Liver (tissue), 9 donors: ENCODE measurements around the gene FAM89A. TPM values are rescaled to one million over a fixed set of nuclear protein-coding genes. Genes with fewer than 3 reads are reported as not detected.
A peak's percentile ranks its signal among the peaks of the same experiment; 100 is the strongest.

ENCODE experiments used
- DNase-seq: peaks from one replicate; pipeline ENCODE4 v3.0.0-alpha.2; 2017; ENCODE audit warnings: low spot score
- H3K27ac ChIP-seq, 2 donors: one replicate each; pipeline ENCODE4 v1.7.0; 2013; ENCODE audit warnings: inconsistent platforms in 2 of 2, low read length in 2 of 2, control low read depth in 1 of 2, low read depth in 1 of 2, mild to moderate bottlenecking in 1 of 2
- H3K27me3 ChIP-seq, 4 donors: one replicate each; pipeline versions ENCODE4 v1.6.1 to v1.7.0; 2013; ENCODE audit warnings: low read length in 3 of 4, inconsistent platforms in 1 of 4, mild to moderate bottlenecking in 1 of 4, moderate library complexity in 1 of 4; ENCODE audit not compliant: control insufficient read depth in 4 of 4, insufficient read depth in 4 of 4
- H3K36me3 ChIP-seq, 4 donors: one replicate each; pipeline versions ENCODE4 v1.6.1 to v1.7.0; 2013; ENCODE audit warnings: low read length in 3 of 4, mild to moderate bottlenecking in 3 of 4, low read depth in 1 of 4, moderate library complexity in 1 of 4; ENCODE audit not compliant: control insufficient read depth in 4 of 4, insufficient read depth in 3 of 4
- H3K4me1 ChIP-seq, 4 donors: one replicate each; pipeline versions ENCODE4 v1.6.1 to v1.7.0; 2013; ENCODE audit warnings: low read length in 3 of 4, mild to moderate bottlenecking in 3 of 4, moderate library complexity in 1 of 4; ENCODE audit not compliant: control insufficient read depth in 4 of 4, insufficient read depth in 4 of 4
- H3K4me3 ChIP-seq, 3 donors: one replicate each; pipeline versions ENCODE4 v1.6.1 to v1.7.0; 2013; ENCODE audit warnings: low read length in 3 of 3, control low read depth in 1 of 3, low read depth in 1 of 3, mild to moderate bottlenecking in 1 of 3
- H3K9ac ChIP-seq, 2 donors: one replicate each; pipeline ENCODE4 v1.7.0; 2013; ENCODE audit warnings: low read length in 2 of 2, mild to moderate bottlenecking in 2 of 2, moderate library complexity in 2 of 2, control low read depth in 1 of 2, low read depth in 1 of 2
- H3K9me3 ChIP-seq, 4 donors: one replicate each; pipeline versions ENCODE4 v1.6.1 to v1.7.0; 2013; ENCODE audit warnings: low read length in 3 of 4; ENCODE audit not compliant: control insufficient read depth in 4 of 4
- ATF3 ChIP-seq: IDR thresholded peaks from 2 replicates; pipeline ENCODE4 v1.6.1; 2016; ENCODE audit warnings: antibody characterized with exemption
- EGR1 ChIP-seq, 2 donors: IDR thresholded peaks; 2 replicates each; pipeline ENCODE4 v1.6.1; 2016 to 2018; ENCODE audit warnings: antibody characterized with exemption in 2 of 2, low read depth in 2 of 2
- FOXA1 ChIP-seq: IDR thresholded peaks from 2 replicates; pipeline ENCODE4 v1.6.1; 2016; ENCODE audit warnings: antibody characterized with exemption
- FOXA2 ChIP-seq: IDR thresholded peaks from 2 replicates; pipeline ENCODE4 v1.6.1; 2016; ENCODE audit warnings: antibody characterized with exemption
- GABPA ChIP-seq, 2 donors: IDR thresholded peaks in 1 of 2; conservative IDR thresholded peaks in 1 of 2; 2 replicates each; pipeline ENCODE4 v1.6.1; 2016; ENCODE audit warnings: antibody characterized with exemption in 2 of 2, mild to moderate bottlenecking in 1 of 2, moderate library complexity in 1 of 2
- HNF4A ChIP-seq, 2 donors: conservative IDR thresholded peaks; 2 replicates each; pipeline ENCODE4 v1.6.1; 2016; ENCODE audit warnings: antibody characterized with exemption in 2 of 2, mild to moderate bottlenecking in 2 of 2
- HNF4G ChIP-seq: IDR thresholded peaks from 2 replicates; pipeline ENCODE4 v1.6.1; 2016; ENCODE audit warnings: antibody characterized with exemption
- JUND ChIP-seq, 2 donors: IDR thresholded peaks; 2 replicates each; pipeline ENCODE4 v1.6.1; 2016; ENCODE audit warnings: antibody characterized with exemption in 2 of 2
- NR2F2 ChIP-seq: IDR thresholded peaks from 2 replicates; pipeline ENCODE4 v1.6.1; 2016; ENCODE audit warnings: antibody characterized with exemption
- RAD21 ChIP-seq, 2 donors: IDR thresholded peaks; 2 replicates each; pipeline ENCODE4 v1.6.1; 2016; ENCODE audit warnings: antibody characterized with exemption in 2 of 2, mild to moderate bottlenecking in 2 of 2
- RXRA ChIP-seq, 2 donors: IDR thresholded peaks; 2 replicates each; pipeline ENCODE4 v1.6.1; 2017 to 2018; ENCODE audit warnings: antibody characterized with exemption in 2 of 2, mild to moderate bottlenecking in 1 of 2
- SP1 ChIP-seq: IDR thresholded peaks from 2 replicates; pipeline ENCODE4 v1.6.1; 2018; ENCODE audit warnings: antibody characterized with exemption, mild to moderate bottlenecking
- TAF1 ChIP-seq: conservative IDR thresholded peaks from 2 replicates; pipeline ENCODE4 v1.6.1; 2016; ENCODE audit warnings: antibody characterized with exemption, mild to moderate bottlenecking
- YY1 ChIP-seq: IDR thresholded peaks from 2 replicates; pipeline ENCODE4 v1.6.1; 2016; ENCODE audit warnings: antibody characterized with exemption, mild to moderate bottlenecking
- ZBTB33 ChIP-seq: IDR thresholded peaks from 2 replicates; pipeline ENCODE4 v1.6.1; 2016; ENCODE audit warnings: antibody characterized with exemption
- whole genome bisulfite sequencing: extraction: QIAGEN DNeasy Blood & Tissue Kit; methylation state at CpG from one replicate; pipeline ENCODE4 v1.1.7; 2013; 5-methylcytosine and 5-hydroxymethylcytosine counted together
- polyA plus RNA-seq, 2 donors: library from polyadenylated mRNA; stranded (reverse) in 1 of 2; unstranded in 1 of 2; fragments of 200-250 nt in 1 of 2; fragments of >200 nt in 1 of 2; fragmentation: Nextera tagmentation in 1 of 2; extraction: Ambion mirVana in 1 of 2; gene quantifications; one replicate each; pipeline versions ENCODE4 v1.2.1 to v1.2.3, GENCODE V29; 2013 to 2015
- total RNA-seq, 2 donors: library from RNA; depleted of rRNA; stranded (reverse); fragments of >200 nt; gene quantifications; one replicate each; pipeline ENCODE4 v1.2.3, GENCODE V29; 2014
- TF ChIP-seq, protein P1 (sequence below): fragments of 150-350 bp; IDR thresholded peaks from 2 replicates; pipeline ENCODE4 v1.5.1; 2017; ENCODE audit warnings: improper control_type of control experiment, low read depth, low read length; ENCODE audit not compliant: missing input control
- TF ChIP-seq, protein P2 (sequence below): IDR thresholded peaks from 2 replicates; pipeline ENCODE4 v1.6.1; 2016; ENCODE audit warnings: antibody characterized with exemption
- TF ChIP-seq, protein P3 (sequence below): IDR thresholded peaks from 2 replicates; pipeline ENCODE4 v1.6.1; 2016; ENCODE audit warnings: antibody characterized with exemption, mild to moderate bottlenecking
- donor health status: healthy.
- donor health status: healthy.
- donor health status: healthy.
- donor health status: healthy.
- donor health status: healthy.

FAM89A gene
- total and polyA plus RNA-seq, 4 donors: 5.3 to 8.8 (median 8.1) TPM

DNA sequence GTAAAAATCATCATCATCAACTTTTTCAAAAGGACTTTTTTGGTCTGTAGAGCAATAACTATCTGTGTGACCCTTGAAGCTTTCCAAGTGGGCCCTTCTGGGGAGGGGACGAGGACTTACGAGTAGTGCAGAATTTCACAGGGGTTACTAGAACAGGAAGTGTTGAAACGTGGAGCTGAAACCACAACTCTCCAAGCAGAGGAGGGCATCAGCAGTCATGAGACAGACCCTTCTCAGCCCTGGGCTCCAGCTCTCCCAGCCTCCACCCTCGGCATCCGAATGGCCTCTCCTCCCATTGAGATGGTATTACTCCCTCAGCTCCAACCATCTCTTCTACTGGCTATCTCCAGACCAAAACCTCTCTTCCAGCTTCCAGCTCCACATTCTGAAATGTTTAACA, 3.6 kb downstream of the FAM89A start (continued):
- no peak for TF ChIP-seq FOXA2
- no peak for TF ChIP-seq RAD21 (IDR thresholded peaks at IDR 0.05)
- no peak for TF ChIP-seq EGR1 (IDR thresholded peaks at IDR 0.05; ENCODE audit: low read depth in 2 of 2)

GRCh38 chr1:231035799-231036198, 4.3 kb downstream of the FAM89A start:
- Histone ChIP-seq H3K27me3 (no peaks in the 10 kb centered on the region), H3K4me3 (no peak overlapping the region), H3K9me3 (no peaks in the 10 kb centered on the region), H3K9ac (no peak overlapping the region), H3K27ac (no peak overlapping the region), H3K4me1 (peaks cover 6 to 18% (median 12%) of the 10 kb centered on the region in 4 donors), H3K36me3 (no peaks in the 10 kb centered on the region)
- WGBS: 73% methylated on average over 1 of the region's 1 CpG
- no peak for DNase-seq
- TF ChIP-seq JUND (IDR thresholded peaks at IDR 0.05) (no peak), HNF4A (conservative IDR thresholded peaks at IDR 0.05) (peak in 1 of 2 donors; percentile 21), NR2F2 (no peak), SP1 (no peak), ZBTB33 (no peak), FOXA1 (no peak), EGR1 (IDR thresholded peaks at IDR 0.05; ENCODE audit: low read depth in 2 of 2) (no peak), GABPA (IDR thresholded peaks at IDR 0.05 in 1 of 2, conservative IDR thresholded peaks at IDR 0.05 in 1 of 2) (no peak), TAF1 (no peak), HNF4G (no peak), RXRA (IDR thresholded peaks at IDR 0.05) (peak in 1 of 2 donors; percentile 12), YY1 (peak; percentile 65), RAD21 (IDR thresholded peaks at IDR 0.05) (peak in 1 of 2 donors; percentile 41)
- TF ChIP-seq, protein P1, sequence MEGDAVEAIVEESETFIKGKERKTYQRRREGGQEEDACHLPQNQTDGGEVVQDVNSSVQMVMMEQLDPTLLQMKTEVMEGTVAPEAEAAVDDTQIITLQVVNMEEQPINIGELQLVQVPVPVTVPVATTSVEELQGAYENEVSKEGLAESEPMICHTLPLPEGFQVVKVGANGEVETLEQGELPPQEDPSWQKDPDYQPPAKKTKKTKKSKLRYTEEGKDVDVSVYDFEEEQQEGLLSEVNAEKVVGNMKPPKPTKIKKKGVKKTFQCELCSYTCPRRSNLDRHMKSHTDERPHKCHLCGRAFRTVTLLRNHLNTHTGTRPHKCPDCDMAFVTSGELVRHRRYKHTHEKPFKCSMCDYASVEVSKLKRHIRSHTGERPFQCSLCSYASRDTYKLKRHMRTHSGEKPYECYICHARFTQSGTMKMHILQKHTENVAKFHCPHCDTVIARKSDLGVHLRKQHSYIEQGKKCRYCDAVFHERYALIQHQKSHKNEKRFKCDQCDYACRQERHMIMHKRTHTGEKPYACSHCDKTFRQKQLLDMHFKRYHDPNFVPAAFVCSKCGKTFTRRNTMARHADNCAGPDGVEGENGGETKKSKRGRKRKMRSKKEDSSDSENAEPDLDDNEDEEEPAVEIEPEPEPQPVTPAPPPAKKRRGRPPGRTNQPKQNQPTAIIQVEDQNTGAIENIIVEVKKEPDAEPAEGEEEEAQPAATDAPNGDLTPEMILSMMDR: no peak
- TF ChIP-seq, protein P2, sequence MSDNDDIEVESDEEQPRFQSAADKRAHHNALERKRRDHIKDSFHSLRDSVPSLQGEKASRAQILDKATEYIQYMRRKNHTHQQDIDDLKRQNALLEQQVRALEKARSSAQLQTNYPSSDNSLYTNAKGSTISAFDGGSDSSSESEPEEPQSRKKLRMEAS: no peak

GRCh38 chr1:231032963-231033362, 7.1 kb downstream of the FAM89A start:
- DNase-seq: no peak
- H3K4me3 ChIP-seq: no peak overlapping the region
- H3K27me3 ChIP-seq: no peaks in the 10 kb centered on the region
- peaks cover 2 to 9% (median 5%) of the 10 kb centered on the region in 4 donors for H3K4me1 ChIP-seq
- WGBS: 57% methylated on average over 7 of the region's 7 CpGs
- H3K27ac ChIP-seq: no peak overlapping the region
- H3K9me3 ChIP-seq: no peaks in the 10 kb centered on the region
- H3K9ac ChIP-seq: no peak overlapping the region
- no peaks in the 10 kb centered on the region for H3K36me3 ChIP-seq
- TF ChIP-seq, protein P1: no peak
- TF ChIP-seq GABPA (IDR thresholded peaks at IDR 0.05 in 1 of 2, conservative IDR thresholded peaks at IDR 0.05 in 1 of 2): no peak
- TF ChIP-seq, protein P2: no peak
- TF ChIP-seq TAF1: no peak
- TF ChIP-seq FOXA1: no peak
- no peak for TF ChIP-seq FOXA2
- TF ChIP-seq, protein P3, sequence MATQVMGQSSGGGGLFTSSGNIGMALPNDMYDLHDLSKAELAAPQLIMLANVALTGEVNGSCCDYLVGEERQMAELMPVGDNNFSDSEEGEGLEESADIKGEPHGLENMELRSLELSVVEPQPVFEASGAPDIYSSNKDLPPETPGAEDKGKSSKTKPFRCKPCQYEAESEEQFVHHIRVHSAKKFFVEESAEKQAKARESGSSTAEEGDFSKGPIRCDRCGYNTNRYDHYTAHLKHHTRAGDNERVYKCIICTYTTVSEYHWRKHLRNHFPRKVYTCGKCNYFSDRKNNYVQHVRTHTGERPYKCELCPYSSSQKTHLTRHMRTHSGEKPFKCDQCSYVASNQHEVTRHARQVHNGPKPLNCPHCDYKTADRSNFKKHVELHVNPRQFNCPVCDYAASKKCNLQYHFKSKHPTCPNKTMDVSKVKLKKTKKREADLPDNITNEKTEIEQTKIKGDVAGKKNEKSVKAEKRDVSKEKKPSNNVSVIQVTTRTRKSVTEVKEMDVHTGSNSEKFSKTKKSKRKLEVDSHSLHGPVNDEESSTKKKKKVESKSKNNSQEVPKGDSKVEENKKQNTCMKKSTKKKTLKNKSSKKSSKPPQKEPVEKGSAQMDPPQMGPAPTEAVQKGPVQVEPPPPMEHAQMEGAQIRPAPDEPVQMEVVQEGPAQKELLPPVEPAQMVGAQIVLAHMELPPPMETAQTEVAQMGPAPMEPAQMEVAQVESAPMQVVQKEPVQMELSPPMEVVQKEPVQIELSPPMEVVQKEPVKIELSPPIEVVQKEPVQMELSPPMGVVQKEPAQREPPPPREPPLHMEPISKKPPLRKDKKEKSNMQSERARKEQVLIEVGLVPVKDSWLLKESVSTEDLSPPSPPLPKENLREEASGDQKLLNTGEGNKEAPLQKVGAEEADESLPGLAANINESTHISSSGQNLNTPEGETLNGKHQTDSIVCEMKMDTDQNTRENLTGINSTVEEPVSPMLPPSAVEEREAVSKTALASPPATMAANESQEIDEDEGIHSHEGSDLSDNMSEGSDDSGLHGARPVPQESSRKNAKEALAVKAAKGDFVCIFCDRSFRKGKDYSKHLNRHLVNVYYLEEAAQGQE: no peak
- TF ChIP-seq RAD21 (IDR thresholded peaks at IDR 0.05): no peak
- TF ChIP-seq ATF3: no peak
- no peak for TF ChIP-seq HNF4G
- TF ChIP-seq YY1: no peak
- TF ChIP-seq NR2F2: no peak
- no peak for TF ChIP-seq SP1
- TF ChIP-seq HNF4A (conservative IDR thresholded peaks at IDR 0.05): no peak
- no peak for TF ChIP-seq JUND (IDR thresholded peaks at IDR 0.05)
